ENCODE results near the gene SLC25A39.
A peak's percentile ranks its signal among the peaks of the same experiment; 100 is the strongest.

SLC25A39 gene

DNA sequence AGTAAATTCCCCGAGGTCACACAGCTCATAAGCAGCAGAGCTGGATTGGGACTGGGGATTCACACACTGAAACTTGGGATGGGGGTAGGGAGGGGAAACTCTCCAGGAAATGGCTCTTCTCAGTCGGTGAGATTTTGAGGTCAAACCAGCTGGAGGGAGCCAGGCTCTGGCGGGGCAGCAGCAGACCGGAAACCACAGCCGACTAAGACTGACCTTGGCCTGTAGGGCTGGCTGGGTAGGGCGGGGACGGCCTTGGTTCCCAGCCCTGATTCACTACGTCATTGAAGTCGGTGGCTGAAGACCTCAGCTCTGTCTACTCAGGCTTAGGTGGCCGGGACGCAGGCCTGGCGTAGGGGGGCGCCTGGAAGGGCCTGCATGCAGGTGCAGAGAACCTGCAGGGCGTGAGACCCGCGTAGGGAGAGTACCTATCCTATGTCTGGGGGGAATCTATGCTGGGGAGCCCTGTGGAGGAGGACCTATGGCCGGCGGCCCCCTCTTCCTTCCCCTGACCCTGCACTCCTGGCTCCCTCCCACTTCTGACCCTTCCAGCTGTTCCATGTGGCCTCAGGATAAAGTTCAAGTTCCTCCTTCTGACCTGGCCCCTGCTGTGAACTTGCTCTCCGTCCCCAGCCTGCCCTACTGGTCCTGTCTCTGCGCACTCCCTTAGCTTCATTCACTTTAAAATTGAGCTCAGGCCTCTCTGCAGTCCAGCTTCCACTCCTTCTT lies 44.8 kb downstream of the SLC25A39 start:
- H3K4me3 ChIP-seq (ENCODE audit: low read depth, low read length), result no peak overlapping the region
- TF ChIP-seq, protein P1, sequence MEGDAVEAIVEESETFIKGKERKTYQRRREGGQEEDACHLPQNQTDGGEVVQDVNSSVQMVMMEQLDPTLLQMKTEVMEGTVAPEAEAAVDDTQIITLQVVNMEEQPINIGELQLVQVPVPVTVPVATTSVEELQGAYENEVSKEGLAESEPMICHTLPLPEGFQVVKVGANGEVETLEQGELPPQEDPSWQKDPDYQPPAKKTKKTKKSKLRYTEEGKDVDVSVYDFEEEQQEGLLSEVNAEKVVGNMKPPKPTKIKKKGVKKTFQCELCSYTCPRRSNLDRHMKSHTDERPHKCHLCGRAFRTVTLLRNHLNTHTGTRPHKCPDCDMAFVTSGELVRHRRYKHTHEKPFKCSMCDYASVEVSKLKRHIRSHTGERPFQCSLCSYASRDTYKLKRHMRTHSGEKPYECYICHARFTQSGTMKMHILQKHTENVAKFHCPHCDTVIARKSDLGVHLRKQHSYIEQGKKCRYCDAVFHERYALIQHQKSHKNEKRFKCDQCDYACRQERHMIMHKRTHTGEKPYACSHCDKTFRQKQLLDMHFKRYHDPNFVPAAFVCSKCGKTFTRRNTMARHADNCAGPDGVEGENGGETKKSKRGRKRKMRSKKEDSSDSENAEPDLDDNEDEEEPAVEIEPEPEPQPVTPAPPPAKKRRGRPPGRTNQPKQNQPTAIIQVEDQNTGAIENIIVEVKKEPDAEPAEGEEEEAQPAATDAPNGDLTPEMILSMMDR (IDR thresholded peaks at IDR 0.05; ENCODE audit: low read depth, low read length, missing control alignments), result no peak
- peak; percentile 39 for DNase-seq (ENCODE audit: low read depth)

DNA sequence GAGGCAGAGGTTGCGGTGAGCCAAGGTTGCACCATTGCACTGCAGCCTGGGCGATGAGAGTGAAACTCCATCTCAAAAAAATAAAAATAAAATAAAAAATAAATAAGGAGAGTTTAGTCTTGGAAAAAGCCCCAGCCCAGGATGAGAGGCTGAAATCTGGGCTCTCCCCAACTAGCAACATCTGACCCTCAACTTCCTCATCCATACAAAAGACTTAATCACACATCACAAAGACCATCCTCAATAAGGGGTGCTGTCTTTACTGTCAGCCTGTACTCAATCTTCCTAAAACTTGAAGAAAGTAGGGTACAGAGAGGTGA lies 45.3 kb downstream of the SLC25A39 start:
- H3K4me3 ChIP-seq (ENCODE audit: low read depth, low read length), result no peak overlapping the region
- TF ChIP-seq, protein P1 (IDR thresholded peaks at IDR 0.05; ENCODE audit: low read depth, low read length, missing control alignments), result no peak
- DNase-seq (ENCODE audit: low read depth), result no peak

DNA sequence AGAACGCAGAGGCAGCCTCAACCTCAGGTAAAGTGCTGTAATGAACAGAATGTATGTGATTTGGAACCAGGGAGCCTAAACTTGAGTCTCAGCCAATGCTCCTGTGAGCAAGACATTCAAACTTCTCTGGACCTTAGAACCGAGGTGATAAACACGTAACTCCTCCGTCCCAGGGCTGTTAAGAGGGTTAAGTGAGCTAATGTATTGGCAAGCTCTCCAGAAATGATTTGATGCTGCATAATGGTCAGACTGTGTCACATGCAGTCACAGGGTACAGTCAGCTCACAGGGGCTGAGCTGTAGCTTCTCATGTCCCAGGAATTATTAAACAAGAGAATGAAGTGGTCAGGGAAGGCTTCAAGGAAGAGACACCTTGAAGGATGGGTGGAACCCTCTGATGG lies 46.6 kb downstream of the SLC25A39 start:
- H3K4me3 ChIP-seq (ENCODE audit: low read depth, low read length), result no peak overlapping the region
- TF ChIP-seq, protein P1 (IDR thresholded peaks at IDR 0.05; ENCODE audit: low read depth, low read length, missing control alignments), result no peak
- no peak for DNase-seq (ENCODE audit: low read depth)

DNA sequence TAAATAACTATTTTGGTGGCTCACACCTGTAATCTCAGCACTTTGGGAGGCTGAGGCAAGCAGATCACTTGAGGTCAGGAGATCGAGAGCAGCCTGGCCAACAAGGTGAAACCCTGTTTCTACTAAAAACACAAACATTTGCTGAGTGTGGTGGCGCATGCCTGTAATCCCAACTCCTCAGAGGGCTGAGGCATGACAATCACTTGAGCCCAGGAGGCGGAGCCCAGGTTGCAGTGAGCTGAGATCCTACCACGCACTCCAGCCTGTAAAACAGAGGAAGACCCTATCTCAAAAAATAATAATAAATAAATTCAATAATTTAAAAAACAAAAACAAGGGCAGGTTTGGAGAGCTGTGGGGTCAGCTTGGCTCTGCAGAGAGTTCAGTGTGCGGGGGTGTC lies 51.0 kb downstream of the SLC25A39 start:
- TF ChIP-seq, protein P1 (IDR thresholded peaks at IDR 0.05; ENCODE audit: low read depth, low read length, missing control alignments), result no peak
- DNase-seq (ENCODE audit: low read depth), result no peak
- no peak overlapping the region for H3K4me3 ChIP-seq (ENCODE audit: low read depth, low read length)

DNA sequence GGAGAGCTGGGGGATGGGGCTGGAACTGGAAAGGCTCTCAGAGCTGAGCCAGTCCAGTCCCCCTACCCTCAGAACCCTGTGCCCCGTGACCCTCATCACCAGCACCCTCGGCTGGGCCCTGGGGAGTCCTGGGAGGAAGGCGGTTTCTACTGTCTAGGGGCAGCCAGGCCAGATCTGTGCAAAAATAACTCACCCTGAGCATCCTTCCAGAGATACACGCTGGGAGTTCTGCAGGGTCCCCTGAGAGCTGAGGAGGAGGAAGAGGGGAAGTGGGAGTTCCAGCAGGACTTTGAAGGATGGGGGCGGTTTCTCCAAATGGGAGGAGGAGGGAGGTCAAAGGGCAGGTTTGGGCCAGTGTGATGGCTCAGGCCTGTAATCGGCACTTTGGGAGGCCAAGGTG lies 51.7 kb downstream of the SLC25A39 start:
- DNase-seq (ENCODE audit: low read depth), result no peak
- no peak overlapping the region for H3K4me3 ChIP-seq (ENCODE audit: low read depth, low read length)
- TF ChIP-seq, protein P1 (IDR thresholded peaks at IDR 0.05; ENCODE audit: low read depth, low read length, missing control alignments), result no peak

DNA sequence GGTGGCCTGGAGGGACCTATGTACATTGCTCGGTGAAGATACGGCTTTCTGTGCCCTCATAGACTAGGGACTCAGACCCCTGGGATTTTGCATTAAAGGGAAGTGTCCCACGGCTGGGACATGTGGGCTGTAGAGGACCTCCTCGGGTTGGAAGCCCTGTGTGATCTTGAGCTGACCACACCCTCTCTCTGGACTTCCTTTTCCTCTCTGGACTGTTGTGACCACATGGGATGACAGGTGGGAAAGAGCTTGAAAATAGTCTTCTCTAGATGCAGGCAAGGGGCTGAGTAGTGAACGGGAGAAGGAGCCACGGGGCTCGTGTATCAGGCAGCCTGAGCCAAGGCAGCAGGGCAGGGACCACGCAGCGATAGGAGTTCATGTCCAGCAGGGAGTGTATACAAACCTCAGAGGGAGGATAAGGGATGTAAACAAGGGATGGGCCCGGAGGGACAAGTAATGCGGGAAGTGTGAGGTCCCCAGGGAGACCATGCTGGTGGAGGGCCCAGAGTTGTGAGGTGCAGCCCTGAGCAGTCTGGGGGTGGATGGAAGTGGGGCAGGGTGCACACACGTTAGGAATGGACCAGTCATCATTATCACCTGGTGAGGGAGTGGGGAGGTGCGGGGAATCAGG lies 52.2 kb downstream of the SLC25A39 start:
- no peak for DNase-seq (ENCODE audit: low read depth)
- TF ChIP-seq, protein P1 (IDR thresholded peaks at IDR 0.05; ENCODE audit: low read depth, low read length, missing control alignments), result no peak
- no peak overlapping the region for H3K4me3 ChIP-seq (ENCODE audit: low read depth, low read length)

Measured in GM12864 (cell line).